HepG2 (cell line): Measurements from ENCODE around the gene TERC. TPM values are rescaled to one million over a fixed set of nuclear protein-coding genes. Genes with fewer than 3 reads are reported as not detected.

Experiments
- CHD2 ChIP-seq: IDR thresholded peaks from 2 replicates; pipeline ENCODE4 v1.6.1; 2011; ENCODE audit warnings: low read depth, low read length, improper control_type of control experiment
- DR1 ChIP-seq: sonication (generic); formaldehyde crosslinking; IDR thresholded peaks from 2 replicates; pipeline ENCODE4 v1.8.0; 2021; ENCODE audit warnings: mild to moderate bottlenecking, missing genetic modification reagents, inconsistent platforms
- FOXJ3 ChIP-seq: sonication (generic); formaldehyde crosslinking; IDR thresholded peaks from 2 replicates; pipeline ENCODE4 v1.4.0; 2020; ENCODE audit warnings: missing genetic modification reagents, mild to moderate bottlenecking, borderline replicate concordance
- GATAD2A ChIP-seq: IDR thresholded peaks from 2 replicates; pipeline ENCODE4 v1.6.1; 2016
- MAFF ChIP-seq: IDR thresholded peaks from 2 replicates; pipeline ENCODE4 v1.6.1; 2011; ENCODE audit warnings: low read depth, low read length, improper control_type of control experiment
- MBNL3 ChIP-seq: fragments of 250-450 bp; sonication (Bioruptor Pico); conservative IDR thresholded peaks from 2 replicates; pipeline ENCODE4 v1.8.0; 2022; ENCODE audit warnings: mild to moderate bottlenecking, inconsistent platforms
- MTF2 ChIP-seq: sonication (generic); formaldehyde crosslinking; IDR thresholded peaks from 2 replicates; pipeline ENCODE4 v1.5.0; 2020; ENCODE audit warnings: missing genetic modification reagents, borderline replicate concordance
- NFRKB ChIP-seq: fragments of 450-650 bp; IDR thresholded peaks from 2 replicates; pipeline ENCODE4 v1.6.1; 2017
- PAX8 ChIP-seq: sonication (generic); formaldehyde crosslinking; IDR thresholded peaks from 2 replicates; pipeline ENCODE4 v1.8.0; 2022; ENCODE audit warnings: mild to moderate bottlenecking, missing genetic modification reagents, borderline replicate concordance
- PHF8 ChIP-seq: sonication (generic); formaldehyde crosslinking; IDR thresholded peaks from 2 replicates; pipeline ENCODE4 v1.5.0; 2020; ENCODE audit warnings: missing genetic modification reagents
- PLRG1 ChIP-seq: fragments of 450-650 bp; conservative IDR thresholded peaks from 2 replicates; pipeline ENCODE4 v1.6.1; 2016
- SALL1 ChIP-seq: sonication (generic); formaldehyde crosslinking; IDR thresholded peaks from 2 replicates; pipeline ENCODE4 v1.8.0; 2022; ENCODE audit warnings: mild to moderate bottlenecking, missing genetic modification reagents
- ZBTB8A ChIP-seq: sonication (generic); formaldehyde crosslinking; IDR thresholded peaks from 2 replicates; pipeline ENCODE4 v1.4.0; 2020; ENCODE audit warnings: mild to moderate bottlenecking, low read depth, missing genetic modification reagents, borderline replicate concordance
- ZNF230 ChIP-seq: sonication (generic); formaldehyde crosslinking; IDR thresholded peaks from 2 replicates; pipeline ENCODE4 v1.4.0; 2020; ENCODE audit warnings: mild to moderate bottlenecking, missing genetic modification reagents
- ZNF282 ChIP-seq: fragments of 450-650 bp; IDR thresholded peaks from 2 replicates; pipeline ENCODE4 v1.6.1; 2018; ENCODE audit not compliant: partially characterized antibody
- ZNF549 ChIP-seq: sonication (generic); formaldehyde crosslinking; IDR thresholded peaks from 2 replicates; pipeline ENCODE4 v1.5.0; 2020; ENCODE audit warnings: missing genetic modification reagents
- ZNF558 ChIP-seq: sonication (generic); formaldehyde crosslinking; IDR thresholded peaks from 2 replicates; pipeline ENCODE4 v1.9.0; 2022; ENCODE audit warnings: mild to moderate bottlenecking, missing genetic modification reagents, borderline replicate concordance
- ZNF713 ChIP-seq: sonication (generic); formaldehyde crosslinking; IDR thresholded peaks from 2 replicates; pipeline ENCODE4 v1.4.0; 2020; ENCODE audit warnings: mild to moderate bottlenecking, missing genetic modification reagents
- ZNF746 ChIP-seq: sonication (generic); formaldehyde crosslinking; IDR thresholded peaks from 2 replicates; pipeline ENCODE4 v1.8.0; 2022; ENCODE audit warnings: mild to moderate bottlenecking, missing genetic modification reagents
- ZSCAN22 ChIP-seq: sonication (generic); formaldehyde crosslinking; IDR thresholded peaks from 2 replicates; pipeline ENCODE4 v1.4.0; 2020; ENCODE audit warnings: mild to moderate bottlenecking, missing genetic modification reagents
- polyA plus RNA-seq, 8 experiments: library from polyadenylated mRNA; depleted of rRNA in 3 of 8; stranded (reverse) in 7 of 8; unstranded in 1 of 8; fragments of >200 nt; fragmentation: Illumina TruSeq in 4 of 8; extraction: Trizol in 4 of 8; gene quantifications; 2 replicates each; pipeline versions ENCODE4 v1.2.1 to v1.2.3, GENCODE V29; 2011 to 2016; ENCODE audit warnings: low read depth in 4 of 8, missing spikeins in 1 of 8, mixed read lengths in 1 of 8; ENCODE audit not compliant: insufficient read depth in 1 of 8
- total RNA-seq, 5 experiments: library from RNA; depleted of rRNA; stranded (reverse); fragments of >200 nt; fragmentation: Illumina TruSeq; extraction: Trizol; gene quantifications; 2 replicates each; pipeline ENCODE4 v1.2.3, GENCODE V29; 2016; ENCODE audit warnings: low read depth in 1 of 5
- TF ChIP-seq, protein P1 (sequence below): sonication (generic); formaldehyde crosslinking; IDR thresholded peaks from 2 replicates; pipeline ENCODE4 v1.9.0; 2021; ENCODE audit warnings: missing genetic modification reagents, borderline replicate concordance
- TF ChIP-seq, protein P2 (sequence below): sonication (generic); formaldehyde crosslinking; IDR thresholded peaks from 2 replicates; pipeline ENCODE4 v1.9.0; 2022; ENCODE audit warnings: low read depth, missing genetic modification reagents
- TF ChIP-seq, protein P3 (sequence below): sonication (generic); formaldehyde crosslinking; IDR thresholded peaks from 2 replicates; pipeline ENCODE4 v1.4.0; 2020; ENCODE audit warnings: missing genetic modification reagents, borderline replicate concordance
- TF ChIP-seq, protein P4 (sequence below): sonication (generic); formaldehyde crosslinking; IDR thresholded peaks from 2 replicates; pipeline ENCODE4 v1.4.0; 2020; ENCODE audit warnings: missing genetic modification reagents, mild to moderate bottlenecking, borderline replicate concordance
- TF ChIP-seq, protein P5 (sequence below): IDR thresholded peaks from 2 replicates; pipeline ENCODE4 v1.6.1; 2016; ENCODE audit warnings: mild to moderate bottlenecking, missing biosample characterization, missing genetic modification reagents

The TERC gene
- total and polyA plus RNA-seq, 2 of the 13 experiments (the other 11 are each of a cell fraction or from before 2014, with no cell fraction given), result 1.3 to 74.6 TPM

DNA sequence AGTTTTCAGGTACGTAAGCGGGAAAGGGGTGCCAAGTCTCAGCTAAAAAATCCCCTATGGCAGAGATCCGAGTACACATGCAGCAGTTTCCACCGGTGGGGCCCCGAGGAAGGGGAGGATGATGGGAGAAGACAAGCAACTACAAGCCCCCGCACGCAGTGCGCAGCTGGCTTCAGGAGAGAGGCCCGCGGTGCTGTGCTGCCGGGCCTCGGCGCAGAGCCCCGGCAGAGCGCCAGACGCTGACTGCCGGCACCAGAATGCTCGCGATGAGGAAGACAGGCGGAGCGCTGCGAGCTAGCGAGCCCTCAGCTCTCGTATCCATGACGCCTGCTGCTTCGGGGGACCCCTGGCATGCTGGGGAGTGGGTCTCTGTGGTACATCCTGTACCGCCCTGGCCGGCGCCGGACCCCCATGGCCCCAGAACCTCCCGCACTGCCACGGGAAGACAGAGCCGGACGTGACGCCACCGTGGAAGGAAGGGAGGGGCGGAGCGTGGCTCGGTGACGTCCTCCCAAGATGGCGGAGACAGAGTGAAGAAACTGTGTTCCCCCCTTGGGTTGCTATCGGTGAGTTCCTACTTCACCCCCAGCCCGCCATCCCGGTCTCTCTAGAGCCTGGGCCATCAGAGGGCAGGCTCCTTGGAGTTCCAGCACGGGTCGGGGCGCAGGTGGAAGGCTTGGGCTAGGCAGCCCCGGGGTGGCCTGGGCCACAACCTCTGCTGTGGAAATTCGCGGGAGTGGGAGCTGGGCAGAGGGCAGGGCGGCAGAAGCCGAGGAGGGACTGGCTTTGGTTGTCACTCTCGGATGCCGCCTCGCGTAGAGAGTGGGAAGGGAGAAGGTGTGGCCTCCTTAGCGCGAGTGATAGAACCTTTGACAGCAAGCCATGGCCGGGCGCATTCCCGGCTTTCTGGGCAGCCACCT is 8.3 kb upstream of the TERC start, which contains the start of gene MYNN (continued):
- TF ChIP-seq ZSCAN22 (no peak), PLRG1 (no peak), NFRKB (no peak), MTF2 (CRISPR knock-in tag) (no peak; the same call in 1 of the 2 replicates), PHF8 (CRISPR knock-in tag) (peak; percentile 98), ZNF230 (CRISPR knock-in tag) (peak; percentile 64; the same call in 1 of the 2 replicates), CHD2 (peak; percentile 34; the same call in 1 of the 2 replicates), DR1 (CRISPR knock-in tag) (peak; percentile 90), ZNF746 (CRISPR knock-in tag) (peak; percentile 87), ZNF282 (no peak), GATAD2A (peak; percentile 74), MAFF (no peak), SALL1 (peak; percentile 89), ZNF558 (CRISPR knock-in tag) (no peak), ZNF713 (CRISPR knock-in tag) (no peak), PAX8 (CRISPR knock-in tag) (0 out of 2 replicates have a peak, but pooled peaks have one; percentile 57), FOXJ3 (CRISPR knock-in tag) (peak; percentile 47; the same call in 1 of the 2 replicates), ZBTB8A (CRISPR knock-in tag) (no peak; the same call in 1 of the 2 replicates), MBNL3 (CRISPR knock-in tag) (no peak), ZNF549 (CRISPR knock-in tag) (no peak)
- TF ChIP-seq, protein P1, sequence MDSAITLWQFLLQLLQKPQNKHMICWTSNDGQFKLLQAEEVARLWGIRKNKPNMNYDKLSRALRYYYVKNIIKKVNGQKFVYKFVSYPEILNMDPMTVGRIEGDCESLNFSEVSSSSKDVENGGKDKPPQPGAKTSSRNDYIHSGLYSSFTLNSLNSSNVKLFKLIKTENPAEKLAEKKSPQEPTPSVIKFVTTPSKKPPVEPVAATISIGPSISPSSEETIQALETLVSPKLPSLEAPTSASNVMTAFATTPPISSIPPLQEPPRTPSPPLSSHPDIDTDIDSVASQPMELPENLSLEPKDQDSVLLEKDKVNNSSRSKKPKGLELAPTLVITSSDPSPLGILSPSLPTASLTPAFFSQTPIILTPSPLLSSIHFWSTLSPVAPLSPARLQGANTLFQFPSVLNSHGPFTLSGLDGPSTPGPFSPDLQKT (CRISPR knock-in tag), result no peak
- TF ChIP-seq, protein P2, sequence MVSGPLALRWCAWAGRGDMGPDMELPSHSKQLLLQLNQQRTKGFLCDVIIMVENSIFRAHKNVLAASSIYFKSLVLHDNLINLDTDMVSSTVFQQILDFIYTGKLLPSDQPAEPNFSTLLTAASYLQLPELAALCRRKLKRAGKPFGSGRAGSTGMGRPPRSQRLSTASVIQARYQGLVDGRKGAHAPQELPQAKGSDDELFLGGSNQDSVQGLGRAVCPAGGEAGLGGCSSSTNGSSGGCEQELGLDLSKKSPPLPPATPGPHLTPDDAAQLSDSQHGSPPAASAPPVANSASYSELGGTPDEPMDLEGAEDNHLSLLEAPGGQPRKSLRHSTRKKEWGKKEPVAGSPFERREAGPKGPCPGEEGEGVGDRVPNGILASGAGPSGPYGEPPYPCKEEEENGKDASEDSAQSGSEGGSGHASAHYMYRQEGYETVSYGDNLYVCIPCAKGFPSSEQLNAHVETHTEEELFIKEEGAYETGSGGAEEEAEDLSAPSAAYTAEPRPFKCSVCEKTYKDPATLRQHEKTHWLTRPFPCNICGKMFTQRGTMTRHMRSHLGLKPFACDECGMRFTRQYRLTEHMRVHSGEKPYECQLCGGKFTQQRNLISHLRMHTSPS (CRISPR knock-in tag), result 0 out of 2 replicates have a peak, but pooled peaks have one; percentile 19
- TF ChIP-seq, protein P3, sequence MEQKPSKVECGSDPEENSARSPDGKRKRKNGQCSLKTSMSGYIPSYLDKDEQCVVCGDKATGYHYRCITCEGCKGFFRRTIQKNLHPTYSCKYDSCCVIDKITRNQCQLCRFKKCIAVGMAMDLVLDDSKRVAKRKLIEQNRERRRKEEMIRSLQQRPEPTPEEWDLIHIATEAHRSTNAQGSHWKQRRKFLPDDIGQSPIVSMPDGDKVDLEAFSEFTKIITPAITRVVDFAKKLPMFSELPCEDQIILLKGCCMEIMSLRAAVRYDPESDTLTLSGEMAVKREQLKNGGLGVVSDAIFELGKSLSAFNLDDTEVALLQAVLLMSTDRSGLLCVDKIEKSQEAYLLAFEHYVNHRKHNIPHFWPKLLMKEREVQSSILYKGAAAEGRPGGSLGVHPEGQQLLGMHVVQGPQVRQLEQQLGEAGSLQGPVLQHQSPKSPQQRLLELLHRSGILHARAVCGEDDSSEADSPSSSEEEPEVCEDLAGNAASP, result peak; percentile 45
- TF ChIP-seq, protein P4, sequence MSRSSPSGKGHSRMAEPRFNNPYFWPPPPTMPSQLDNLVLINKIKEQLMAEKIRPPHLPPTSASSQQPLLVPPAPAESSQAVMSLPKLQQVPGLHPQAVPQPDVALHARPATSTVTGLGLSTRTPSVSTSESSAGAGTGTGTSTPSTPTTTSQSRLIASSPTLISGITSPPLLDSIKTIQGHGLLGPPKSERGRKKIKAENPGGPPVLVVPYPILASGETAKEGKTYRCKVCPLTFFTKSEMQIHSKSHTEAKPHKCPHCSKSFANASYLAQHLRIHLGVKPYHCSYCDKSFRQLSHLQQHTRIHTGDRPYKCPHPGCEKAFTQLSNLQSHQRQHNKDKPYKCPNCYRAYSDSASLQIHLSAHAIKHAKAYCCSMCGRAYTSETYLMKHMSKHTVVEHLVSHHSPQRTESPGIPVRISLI (CRISPR knock-in tag), result no peak
- TF ChIP-seq, protein P5, sequence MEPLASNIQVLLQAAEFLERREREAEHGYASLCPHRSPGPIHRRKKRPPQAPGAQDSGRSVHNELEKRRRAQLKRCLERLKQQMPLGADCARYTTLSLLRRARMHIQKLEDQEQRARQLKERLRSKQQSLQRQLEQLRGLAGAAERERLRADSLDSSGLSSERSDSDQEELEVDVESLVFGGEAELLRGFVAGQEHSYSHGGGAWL (CRISPR knock-in tag), result peak; percentile 82; the same call in 1 of the 2 replicates
